K562 (cell line): ENCODE data around the gene TIMM23. TPM values are rescaled to one million over a fixed set of nuclear protein-coding genes. Genes with fewer than 3 reads are reported as not detected.
"Not testable (repeated sequence)": the region's sequence is repeated elsewhere in the genome, so short reads cannot be mapped to it uniquely, and the experiment has no call there.

Experiments used
- ATAC-seq: fragments of 200-7000 bp; cut with Tn5 transposase; 3 replicates; pipeline ENCODE4 v1.9.1; 2020; ENCODE audit warnings: moderate library complexity
- Bru-seq: library from RNA; stranded (reverse); fragments of 400-500 nt; gene quantifications from one replicate; lab custom pipeline; 2021; lab: Mats Ljungman, UMichigan
- BruChase-seq, 2 experiments: library from RNA; stranded (reverse); fragments of 400-500 nt; gene quantifications; one replicate each; lab custom pipeline; 2021; lab: Mats Ljungman, UMichigan
- BruUV-seq: library from RNA; stranded (reverse); fragments of 400-500 nt; replicated peaks from 2 replicates; lab custom pipeline; 2021; lab: Mats Ljungman, UMichigan
- CTCF ChIA-PET: fragments of 300-600 bp; formaldehyde crosslinking; extraction: SDS; loops from one replicate; lab custom pipeline; 2021; ENCODE audit warnings: low intra/inter-chr PET ratio; lab: Yijun Ruan, JAX
- POLR2A ChIA-PET: fragments of 300-600, 350-650 bp; sonication (Branson Sonifier 250); formaldehyde crosslinking; extraction: SDS; loops from one replicate; lab custom pipeline; 2021; ENCODE audit warnings: antibody characterized with exemption, inconsistent platforms; lab: Yijun Ruan, JAX
- DNase-seq, 4 experiments: peaks; one replicate each; pipeline versions ENCODE4 v3.0.0 to v3.0.0-alpha.2; 2011 to 2018; ENCODE audit warnings: low spot score in 3 of 4, mixed read lengths in 3 of 4; ENCODE audit errors: extremely low read depth in 1 of 4
- FAIRE-seq: peaks from 2 replicates; lab custom pipeline; 2011; peaks lifted over from hg19 to GRCh38; lab: Jason Lieb, UNC
- H2AFZ ChIP-seq: 2 replicates; pipeline ENCODE4 v1.6.0; 2011; ENCODE audit warnings: low read depth, low read length, control low read depth, inconsistent platforms
- H3K27ac ChIP-seq: fragments of 200-600 bp; 3 replicates; pipeline ENCODE4 v1.8.0; 2011; ENCODE audit warnings: low read depth, mild to moderate bottlenecking, control low read depth, inconsistent platforms, low read length, moderate library complexity, mixed read lengths; ENCODE audit errors: extremely low read depth
- H3K27me3 ChIP-seq, 2 experiments: fragments of 300-600 bp in 1 of 2; 2 replicates in 1 of 2; 3 replicates in 1 of 2; pipeline versions ENCODE4 v1.6.0 to v1.8.0; 2011; ENCODE audit warnings: inconsistent platforms in 2 of 2, low read length in 2 of 2, mild to moderate bottlenecking in 1 of 2, mixed read lengths in 1 of 2, moderate library complexity in 1 of 2; ENCODE audit not compliant: control insufficient read depth in 2 of 2, insufficient read depth in 2 of 2
- H3K36me3 ChIP-seq: fragments of 300-600 bp; 3 replicates; pipeline ENCODE4 v1.8.0; 2011; ENCODE audit warnings: mild to moderate bottlenecking, low read length, inconsistent platforms; ENCODE audit not compliant: control insufficient read depth, insufficient read depth
- H3K4me1 ChIP-seq, 2 experiments: fragments of 200-600 bp in 1 of 2; replicated peaks in 1 of 2; 2 replicates in 1 of 2; 3 replicates in 1 of 2; pipeline versions ENCODE4 v1.5.1 to v1.8.0; 2011; ENCODE audit warnings: inconsistent platforms in 2 of 2, low read length in 2 of 2, mild to moderate bottlenecking in 1 of 2, mixed read lengths in 1 of 2, moderate library complexity in 1 of 2; ENCODE audit not compliant: control insufficient read depth in 2 of 2, insufficient read depth in 2 of 2
- H3K4me2 ChIP-seq: 2 replicates; pipeline ENCODE4 v1.6.1; 2011; ENCODE audit warnings: low read length, control low read depth, inconsistent platforms, mixed read lengths; ENCODE audit not compliant: insufficient read depth
- H3K4me3 ChIP-seq: fragments of 200-600 bp; sonication (generic), shearing (Covaris generic); 2 replicates; pipeline ENCODE4 v1.5.1; 2016; ENCODE audit warnings: control low read depth, inconsistent platforms
- H3K79me2 ChIP-seq: fragments of 200-600 bp; 3 replicates; pipeline ENCODE4 v1.8.0; 2011; ENCODE audit warnings: low read length, inconsistent platforms; ENCODE audit not compliant: control insufficient read depth, insufficient read depth
- H3K9ac ChIP-seq, 2 experiments: 2 replicates each; pipeline versions ENCODE4 v1.6.0 to v1.6.1; 2011; ENCODE audit warnings: low read depth in 2 of 2, low read length in 2 of 2, control low read depth in 1 of 2, inconsistent platforms in 1 of 2, mild to moderate bottlenecking in 1 of 2, mixed read lengths in 1 of 2; ENCODE audit not compliant: insufficient read depth in 1 of 2
- H3K9me1 ChIP-seq: one replicate; pipeline ENCODE4 v1.6.0; 2011; ENCODE audit warnings: inconsistent platforms, mild to moderate bottlenecking, low read length, moderate library complexity; ENCODE audit not compliant: control insufficient read depth, insufficient read depth
- H3K9me3 ChIP-seq: replicated peaks from 2 replicates; pipeline ENCODE4 v1.5.1; 2011; ENCODE audit warnings: low read depth, low read length, inconsistent platforms; ENCODE audit not compliant: control insufficient read depth, insufficient read depth
- H4K20me1 ChIP-seq: replicated peaks from 2 replicates; pipeline ENCODE4 v1.6.1; 2011; ENCODE audit warnings: low read length, inconsistent platforms, mixed read lengths; ENCODE audit not compliant: control insufficient read depth, insufficient read depth
- HMGN3 ChIP-seq: IDR thresholded peaks from 2 replicates; pipeline ENCODE4 v1.6.1; 2011; ENCODE audit warnings: borderline replicate concordance, low read depth, mild to moderate bottlenecking, mixed read lengths, low read length; ENCODE audit not compliant: insufficient read length; ENCODE audit errors: extremely low read depth
- RB1 ChIP-seq: fragments of 450-650 bp; IDR thresholded peaks from 2 replicates; pipeline ENCODE4 v1.6.1; 2017; ENCODE audit warnings: low read depth, mild to moderate bottlenecking
- RBFOX2 ChIP-seq: fragments of 200-400 bp; formaldehyde crosslinking; IDR thresholded peaks from 2 replicates; pipeline ENCODE4 v1.6.1; 2017; ENCODE audit warnings: low read depth, mild to moderate bottlenecking, low read length, moderate library complexity
- WGBS: fragments of 100-300 bp; shearing (Covaris generic); methylation state at CpG from one replicate; pipeline ENCODE4 v1.1.6; 2016; ENCODE audit warnings: low coverage, mixed read lengths; ENCODE audit not compliant: insufficient coverage; ENCODE audit errors: missing lambda C conversion rate; 5-methylcytosine and 5-hydroxymethylcytosine counted together
- in situ Hi-C: fragments of 300-500 bp; cut with MboI; formaldehyde crosslinking; loops from 4 replicates; pipeline ENCODE4 v1.15.0; 2018; ENCODE audit warnings: inconsistent platforms, mixed read lengths
- intact Hi-C: fragments of 100-400 bp; cut with micrococcal nuclease; formaldehyde crosslinking; loops from 2 replicates; pipeline ENCODE4 v1.14.2; 2022
- long read RNA-seq, 3 experiments: library from polyadenylated mRNA in 2 of 3; library from RNA in 1 of 3; unstranded in 2 of 3; stranded (forward) in 1 of 3; transcript quantifications; one replicate each; pipeline ENCODE4 v2.0.0, GENCODE V29; 2019 to 2022
- polyA minus RNA-seq, 3 experiments: library from RNA; depleted of rRNA, polyadenylated mRNA; stranded (reverse); fragments of >200 nt; gene quantifications; 2 replicates each; pipeline ENCODE4 v1.2.3, GENCODE V29; 2011
- polyA plus RNA-seq, 8 experiments: library from polyadenylated mRNA; depleted of rRNA in 4 of 8; stranded (reverse) in 5 of 8; unstranded in 3 of 8; fragments of >200 nt; fragmentation: Nextera tagmentation in 2 of 8; fragmentation: Illumina TruSeq in 1 of 8; extraction: Ambion mirVana in 2 of 8; extraction: Trizol in 1 of 8; gene quantifications; 2 replicates each; pipeline versions ENCODE4 v1.2.1 to v1.2.3, GENCODE V29; 2011 to 2014; ENCODE audit warnings: inconsistent platforms in 1 of 8, missing spikeins in 1 of 8
- total RNA-seq, 7 experiments: library from RNA; depleted of rRNA in 6 of 7; stranded (reverse); fragments of >200 nt in 6 of 7; fragmentation: Illumina TruSeq in 2 of 7; extraction: Trizol in 2 of 7; gene quantifications; 2 replicates each; pipeline versions ENCODE4 v1.2.1 to v1.2.3, GENCODE V29; 2011 to 2021; ENCODE audit warnings: low replicate concordance in 1 of 7
- TF ChIP-seq, protein P1 (sequence below): fragments of 250-450 bp; sonication (Bioruptor Pico); IDR thresholded peaks from 2 replicates; pipeline ENCODE4 v1.4.0; 2020; ENCODE audit warnings: mild to moderate bottlenecking
- TF ChIP-seq, protein P2 (sequence below): fragments of 200-800 bp; sonication (Bioruptor generic); IDR thresholded peaks from 2 replicates; pipeline ENCODE4 v1.6.1; 2017; ENCODE audit warnings: missing genetic modification characterization, missing compliant biosample characterization

TIMM23 gene, protein sequence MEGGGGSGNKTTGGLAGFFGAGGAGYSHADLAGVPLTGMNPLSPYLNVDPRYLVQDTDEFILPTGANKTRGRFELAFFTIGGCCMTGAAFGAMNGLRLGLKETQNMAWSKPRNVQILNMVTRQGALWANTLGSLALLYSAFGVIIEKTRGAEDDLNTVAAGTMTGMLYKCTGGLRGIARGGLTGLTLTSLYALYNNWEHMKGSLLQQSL
- 53.0 and 71.7 TPM in 2 replicates for total RNA-seq (2011; cell fraction: chromatin; rRNA removed; ENCODE audit: low replicate concordance)
- total RNA-seq (2011; cell fraction: nucleolus; rRNA removed): 60.0 and 64.7 TPM in 2 replicates
- 77.5 and 101 TPM in 2 replicates for total RNA-seq (2011; cell fraction: nucleoplasm; rRNA removed)
- 183 and 192 TPM in 2 replicates for total RNA-seq (2014; rRNA removed)
- 150 and 165 TPM in 2 replicates for total RNA-seq (2014; rRNA removed; fragmentation: Illumina TruSeq; extraction: Trizol)
- total RNA-seq (2015; rRNA removed; fragmentation: Illumina TruSeq; extraction: Trizol): 147 and 161 TPM in 2 replicates
- 148 and 150 TPM in 2 replicates for total RNA-seq (2021)
- polyA plus RNA-seq (2011; rRNA removed): 186 and 280 TPM in 2 replicates
- polyA plus RNA-seq (2011; cell fraction: cytosol; rRNA removed): 122 and 200 TPM in 2 replicates
- polyA plus RNA-seq (2011; cell fraction: nucleus; rRNA removed): 45.3 and 66.2 TPM in 2 replicates
- 97.4 and 157 TPM in 2 replicates for polyA plus RNA-seq (2012)
- polyA plus RNA-seq (2014; fragmentation: Illumina TruSeq; extraction: Trizol): 214 and 226 TPM in 2 replicates
- polyA plus RNA-seq (2014; fragmentation: Nextera tagmentation; extraction: Ambion mirVana): 100 to 1,000 TPM; 158 to 214 TPM
- 230 and 238 TPM in 2 replicates for polyA plus RNA-seq (2014; rRNA removed)
- polyA minus RNA-seq (2011; rRNA and poly(A)+ RNA removed): 176 and 223 TPM in 2 replicates
- polyA minus RNA-seq (2011; cell fraction: cytosol; rRNA and poly(A)+ RNA removed): 56.4 and 87.4 TPM in 2 replicates
- 29.2 and 43.0 TPM in 2 replicates for polyA minus RNA-seq (2011; cell fraction: nucleus; rRNA and poly(A)+ RNA removed)
- percentile 97 among the genes with signal in this experiment for Bru-seq, nascent RNA
- percentile 97 among the genes with signal in this experiment for BruChase-seq, experiment 1, labeled RNA remaining after a 2-hour chase
- BruChase-seq, experiment 2, labeled RNA remaining after a 6-hour chase: percentile 96 among the genes with signal in this experiment
- long read RNA-seq, experiment 1, transcript TIMM23-201 (7 exons, 1,222 nt): major isoform, 380 of 441 reads
- long read RNA-seq, experiment 1, partial matches to known transcripts: 29 of 441 reads
- long read RNA-seq, experiment 1, other reads (novel, unspliced or antisense): 32 of 441 reads
- long read RNA-seq, experiment 2, transcript TIMM23-201 (7 exons, 1,222 nt): major isoform, 161 of 220 reads
- long read RNA-seq, experiment 2, partial matches to known transcripts: 14 of 220 reads
- long read RNA-seq, experiment 2, other reads (novel, unspliced or antisense): 45 of 220 reads
- long read RNA-seq, experiment 3, transcript TIMM23-201 (7 exons, 1,222 nt): major isoform, 272 of 291 reads
- long read RNA-seq, experiment 3, partial matches to known transcripts: 0 of 291 reads
- long read RNA-seq, experiment 3, other reads (novel, unspliced or antisense): 19 of 291 reads

DNA sequence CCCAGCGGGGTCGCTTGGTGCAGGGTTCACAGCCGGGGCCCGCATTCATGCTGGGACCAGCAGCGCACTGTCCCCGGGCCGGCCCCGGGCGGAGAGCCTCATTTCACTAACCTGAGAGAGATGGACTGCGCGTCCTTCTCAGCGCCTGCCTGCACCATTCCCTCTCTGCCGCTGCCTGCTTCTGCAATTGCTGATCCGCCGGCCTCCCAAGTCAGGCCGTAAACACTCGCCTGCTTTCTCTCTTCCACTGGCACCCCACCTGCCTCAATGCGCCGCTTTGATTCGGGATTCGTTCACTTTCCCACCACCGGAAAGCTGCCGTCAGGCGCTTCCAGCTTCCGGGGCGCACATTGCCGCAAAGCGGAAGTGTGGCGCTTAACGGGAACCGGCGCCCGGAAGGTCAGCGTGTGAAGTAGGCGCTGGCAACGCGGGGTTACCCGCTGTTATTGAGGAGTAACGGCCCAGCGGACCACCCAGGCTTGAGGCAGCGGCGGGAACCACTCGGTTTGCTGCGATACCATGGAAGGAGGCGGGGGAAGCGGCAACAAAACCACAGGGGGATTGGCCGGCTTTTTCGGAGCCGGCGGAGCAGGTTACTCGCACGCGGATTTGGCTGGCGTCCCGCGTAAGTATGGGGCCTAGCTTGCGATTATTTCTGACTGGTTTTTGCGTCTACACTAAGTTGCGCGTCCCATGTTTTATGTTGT lies at the start of gene TIMM23:
Gene TIMM23 (plus strand): TSS at position 384 of the 707 bp plus-strand sequence. CDS start 136 bp downstream, at position 520.
- H3K79me2 ChIP-seq: peaks cover 76% of the 10 kb centered on the region
- POLR2A ChIA-PET: interaction anchor here (0.7 kb wide), 1 partner anchor 51 kb away, joined by 3 read pairs; no protein-coding TSS in a partner anchor
- under 1% methylated on average over 47 of the region's 60 CpGs for WGBS
- TF ChIP-seq, protein P1, sequence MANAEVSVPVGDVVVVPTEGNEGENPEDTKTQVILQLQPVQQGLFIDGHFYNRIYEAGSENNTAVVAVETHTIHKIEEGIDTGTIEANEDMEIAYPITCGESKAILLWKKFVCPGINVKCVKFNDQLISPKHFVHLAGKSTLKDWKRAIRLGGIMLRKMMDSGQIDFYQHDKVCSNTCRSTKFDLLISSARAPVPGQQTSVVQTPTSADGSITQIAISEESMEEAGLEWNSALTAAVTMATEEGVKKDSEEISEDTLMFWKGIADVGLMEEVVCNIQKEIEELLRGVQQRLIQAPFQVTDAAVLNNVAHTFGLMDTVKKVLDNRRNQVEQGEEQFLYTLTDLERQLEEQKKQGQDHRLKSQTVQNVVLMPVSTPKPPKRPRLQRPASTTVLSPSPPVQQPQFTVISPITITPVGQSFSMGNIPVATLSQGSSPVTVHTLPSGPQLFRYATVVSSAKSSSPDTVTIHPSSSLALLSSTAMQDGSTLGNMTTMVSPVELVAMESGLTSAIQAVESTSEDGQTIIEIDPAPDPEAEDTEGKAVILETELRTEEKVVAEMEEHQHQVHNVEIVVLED (CRISPR knock-in tag): peak; percentile 58; the same call in 1 of the 2 replicates
- TF ChIP-seq RBFOX2 (peak; percentile 86), HMGN3 (peak; percentile 24), RB1 (peak; percentile 47; the same call in 1 of the 2 replicates)
- TF ChIP-seq, protein P2, sequence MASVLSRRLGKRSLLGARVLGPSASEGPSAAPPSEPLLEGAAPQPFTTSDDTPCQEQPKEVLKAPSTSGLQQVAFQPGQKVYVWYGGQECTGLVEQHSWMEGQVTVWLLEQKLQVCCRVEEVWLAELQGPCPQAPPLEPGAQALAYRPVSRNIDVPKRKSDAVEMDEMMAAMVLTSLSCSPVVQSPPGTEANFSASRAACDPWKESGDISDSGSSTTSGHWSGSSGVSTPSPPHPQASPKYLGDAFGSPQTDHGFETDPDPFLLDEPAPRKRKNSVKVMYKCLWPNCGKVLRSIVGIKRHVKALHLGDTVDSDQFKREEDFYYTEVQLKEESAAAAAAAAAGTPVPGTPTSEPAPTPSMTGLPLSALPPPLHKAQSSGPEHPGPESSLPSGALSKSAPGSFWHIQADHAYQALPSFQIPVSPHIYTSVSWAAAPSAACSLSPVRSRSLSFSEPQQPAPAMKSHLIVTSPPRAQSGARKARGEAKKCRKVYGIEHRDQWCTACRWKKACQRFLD (CRISPR knock-in tag): peak; percentile 65; the same call in 1 of the 2 replicates

More for the DNA sequence above, at the start of gene TIMM23:
- in situ Hi-C loops, FAIRE-seq, intact Hi-C loops, H3K9me3 ChIP-seq, CTCF ChIA-PET, H3K27me3 ChIP-seq, H4K20me1 ChIP-seq, BruUV-seq, H3K9me1 ChIP-seq: not testable (repeated sequence)
- peak within 1 kb of the TSS; percentile 90 for H2AFZ ChIP-seq
- peak; percentile 56 to 94 (median 60) for DNase-seq
- peaks cover 24% of the 10 kb centered on the region; the same call in 2 of the 3 replicates for H3K36me3 ChIP-seq
- peak within 1 kb of the TSS; percentile 91 to 96 for H3K9ac ChIP-seq
- H3K27ac ChIP-seq: peak within 1 kb of the TSS; percentile 86
- peaks cover 4 to 10% of the 10 kb centered on the region in 2 experiments; a peak in 3 of 5 replicates for H3K4me1 ChIP-seq
- peak within 1 kb of the TSS; percentile 89 for H3K4me2 ChIP-seq
- peak; percentile 90 for ATAC-seq
- H3K4me3 ChIP-seq: peak within 1 kb of the TSS; percentile 86
